Glutamatergic neuron (in vitro differentiated cells): ENCODE measurements around the gene S100A1. TPM values are rescaled to one million over a fixed set of nuclear protein-coding genes. Genes with fewer than 3 reads are reported as not detected.
"Not testable (repeated sequence)": the region's sequence is repeated elsewhere in the genome, so short reads cannot be mapped to it uniquely, and the experiment has no call there.

ENCODE experiments used
- DNase-seq: peaks from one replicate; pipeline ENCODE4 v3.0.0; 2022
- H3K27ac Mint-ChIP-seq: one replicate; pipeline ENCODE4 v1.8.0; 2020; ENCODE audit warnings: mild to moderate bottlenecking, mixed read lengths, inconsistent platforms; ENCODE audit not compliant: unreplicated experiment
- H3K27me3 Mint-ChIP-seq: one replicate; pipeline ENCODE4 v1.8.0; 2020; ENCODE audit warnings: mild to moderate bottlenecking, moderate library complexity, mixed read lengths, inconsistent platforms; ENCODE audit not compliant: unreplicated experiment
- H3K36me3 Mint-ChIP-seq: one replicate; pipeline ENCODE4 v1.8.0; 2020; ENCODE audit warnings: mild to moderate bottlenecking, mixed read lengths, inconsistent platforms; ENCODE audit not compliant: unreplicated experiment
- H3K4me1 Mint-ChIP-seq: one replicate; pipeline ENCODE4 v1.8.0; 2020; ENCODE audit warnings: mild to moderate bottlenecking, low read depth, mixed read lengths, inconsistent platforms; ENCODE audit not compliant: unreplicated experiment
- H3K4me3 Mint-ChIP-seq: one replicate; pipeline ENCODE4 v1.8.0; 2020; ENCODE audit warnings: mild to moderate bottlenecking, mixed read lengths, inconsistent platforms; ENCODE audit not compliant: unreplicated experiment
- H3K9me3 Mint-ChIP-seq: one replicate; pipeline ENCODE4 v1.8.0; 2020; ENCODE audit warnings: mild to moderate bottlenecking, moderate library complexity, mixed read lengths, inconsistent platforms; ENCODE audit not compliant: unreplicated experiment
- total RNA-seq: library from RNA; stranded (reverse); fragmentation: NEBNext Ultra II Directional; extraction: Animal tissue kit (Norgen Biotek cat#: 25700); gene quantifications from one replicate; pipeline ENCODE4 v1.2.1, GENCODE V29; 2021; ENCODE audit not compliant: unreplicated experiment
- TF ChIP-seq, protein P1 (sequence below): fragments of 200-600 bp; sonication (generic); IDR thresholded peaks from one replicate; pipeline ENCODE4 v1.5.0; 2021; ENCODE audit not compliant: partially characterized antibody, unreplicated experiment

The S100A1 gene
- total RNA-seq, 1 donor from 2014 or later = 35.4 TPM

- Mint-ChIP-seq H3K4me1 (peaks cover 4% of the 10 kb centered on the region), H3K36me3 (no peaks in the 10 kb centered on the region), H3K27ac (no peak within 1 kb of the TSS), H3K4me3 (no peak within 1 kb of the TSS), H3K27me3 (peaks cover 2% of the 10 kb centered on the region), H3K9me3 (peaks cover 8% of the 10 kb centered on the region)
- peak; percentile 96 for DNase-seq
- TF ChIP-seq, protein P1, sequence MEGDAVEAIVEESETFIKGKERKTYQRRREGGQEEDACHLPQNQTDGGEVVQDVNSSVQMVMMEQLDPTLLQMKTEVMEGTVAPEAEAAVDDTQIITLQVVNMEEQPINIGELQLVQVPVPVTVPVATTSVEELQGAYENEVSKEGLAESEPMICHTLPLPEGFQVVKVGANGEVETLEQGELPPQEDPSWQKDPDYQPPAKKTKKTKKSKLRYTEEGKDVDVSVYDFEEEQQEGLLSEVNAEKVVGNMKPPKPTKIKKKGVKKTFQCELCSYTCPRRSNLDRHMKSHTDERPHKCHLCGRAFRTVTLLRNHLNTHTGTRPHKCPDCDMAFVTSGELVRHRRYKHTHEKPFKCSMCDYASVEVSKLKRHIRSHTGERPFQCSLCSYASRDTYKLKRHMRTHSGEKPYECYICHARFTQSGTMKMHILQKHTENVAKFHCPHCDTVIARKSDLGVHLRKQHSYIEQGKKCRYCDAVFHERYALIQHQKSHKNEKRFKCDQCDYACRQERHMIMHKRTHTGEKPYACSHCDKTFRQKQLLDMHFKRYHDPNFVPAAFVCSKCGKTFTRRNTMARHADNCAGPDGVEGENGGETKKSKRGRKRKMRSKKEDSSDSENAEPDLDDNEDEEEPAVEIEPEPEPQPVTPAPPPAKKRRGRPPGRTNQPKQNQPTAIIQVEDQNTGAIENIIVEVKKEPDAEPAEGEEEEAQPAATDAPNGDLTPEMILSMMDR = no peak
Measured at GRCh38 chr1:153670859-153671627, 42.8 kb downstream of the S100A1 start, which contains the start of gene ILF2. TSS of gene ILF2 (minus strand) at chr1:153670993. CDS start at chr1:153670922, 71 bp downstream.

DNA sequence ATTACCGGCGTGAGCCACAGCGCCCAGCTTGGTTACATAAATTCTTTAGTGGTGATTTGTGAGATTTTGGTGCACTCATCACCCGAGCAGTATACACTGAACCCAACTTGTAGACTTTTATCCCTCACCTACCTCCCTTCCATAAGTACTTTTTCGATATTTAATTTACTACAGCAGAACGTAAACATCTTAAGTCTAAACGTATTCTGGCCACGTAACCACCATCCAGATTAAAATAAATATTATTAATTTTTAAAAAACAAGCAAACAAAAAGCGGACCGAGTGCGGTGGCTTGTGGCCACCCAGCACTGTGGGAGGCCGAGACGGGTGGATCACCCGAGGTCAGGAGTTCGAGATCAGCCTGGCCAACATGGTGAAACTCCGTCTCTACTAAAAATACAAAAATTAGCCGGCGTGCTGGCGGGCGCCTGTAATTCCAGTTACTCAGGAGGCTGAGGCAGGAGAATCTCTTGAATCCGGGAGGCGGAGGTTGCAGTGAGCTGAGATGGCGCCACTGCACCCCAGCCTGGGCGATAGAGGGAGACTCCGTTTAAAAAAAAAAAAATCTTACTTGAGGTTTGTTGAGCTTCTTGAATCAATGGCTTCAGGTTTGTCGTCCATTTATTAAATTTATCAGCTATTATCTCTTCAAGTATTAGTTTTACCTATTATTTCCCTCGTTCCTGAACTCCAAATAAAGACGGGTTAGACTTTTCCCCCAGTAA lies 43.6 kb downstream of the S100A1 start:
- Mint-ChIP-seq H3K4me3 (peak overlapping the region; percentile 84), H3K27ac (peak overlapping the region; percentile 59)
- H3K4me1 Mint-ChIP-seq, H3K36me3 Mint-ChIP-seq, H3K27me3 Mint-ChIP-seq, H3K9me3 Mint-ChIP-seq: not testable (repeated sequence)
- DNase-seq = peak; percentile 47

- Mint-ChIP-seq H3K4me3 (no peak overlapping the region), H3K9me3 (peaks cover 9% of the 10 kb centered on the region), H3K36me3 (no peaks in the 10 kb centered on the region), H3K4me1 (peaks cover 9% of the 10 kb centered on the region), H3K27me3 (peaks cover 7% of the 10 kb centered on the region), H3K27ac (no peak overlapping the region)
- TF ChIP-seq, protein P1 = no peak
- no peak for DNase-seq
Measured at GRCh38 chr1:153673511-153673910, 45.3 kb downstream of the S100A1 start.

- peaks cover 9% of the 10 kb centered on the region for H3K4me1 Mint-ChIP-seq
- H3K9me3 Mint-ChIP-seq = peaks cover 5% of the 10 kb centered on the region
- TF ChIP-seq, protein P1 = peak; percentile 76
- no peaks in the 10 kb centered on the region for H3K36me3 Mint-ChIP-seq
- DNase-seq = peak; percentile 74
- peaks cover 27% of the 10 kb centered on the region for H3K27me3 Mint-ChIP-seq
- H3K27ac Mint-ChIP-seq = no peak overlapping the region
- peak overlapping the region; percentile 86 for H3K4me3 Mint-ChIP-seq
Measured at GRCh38 chr1:153677718-153678518, 49.7 kb downstream of the S100A1 start.
